VCaP (cell line): Measurements from ENCODE around the gene VMA21.

ENCODE experiments used
- H3K27ac ChIP-seq: fragments of 450-650 bp; 2 replicates; pipeline ENCODE4 v1.5.1; 2017
- TF ChIP-seq, protein P1 (sequence below): fragments of 450-650 bp; conservative IDR thresholded peaks from 2 replicates; pipeline ENCODE4 v1.5.1; 2017; ENCODE audit warnings: mild to moderate bottlenecking, moderate library complexity

The VMA21 gene

DNA sequence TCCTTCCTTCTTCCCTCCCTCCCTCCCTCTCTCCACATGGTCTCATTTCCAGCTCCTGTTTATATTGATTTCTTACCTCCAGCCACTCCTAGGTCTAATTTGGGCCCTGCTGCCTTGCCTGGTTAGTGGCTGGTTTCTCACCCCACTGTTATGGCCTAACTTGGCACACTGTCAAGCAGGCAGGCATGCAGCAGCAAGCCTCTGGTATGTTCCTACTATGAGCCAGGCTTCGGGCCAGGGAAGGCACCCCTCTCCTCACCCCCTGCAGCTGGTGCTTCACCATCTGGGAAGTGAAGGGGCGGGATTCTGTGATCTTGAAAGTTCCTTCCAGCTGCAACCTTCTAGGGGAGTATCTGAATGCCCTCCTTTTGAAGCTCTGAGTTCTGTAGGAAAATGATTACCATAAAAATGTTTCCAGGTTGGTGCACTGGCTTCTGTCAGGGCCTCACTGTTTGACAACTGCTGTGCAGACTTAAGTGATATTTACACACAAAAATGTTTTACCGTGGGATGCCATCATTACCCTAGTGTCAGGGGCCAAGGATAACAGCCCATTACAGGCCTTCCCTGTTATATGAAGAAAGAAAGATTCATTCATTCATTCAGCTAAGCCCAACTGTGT, 10.1 kb upstream of the VMA21 start:
- TF ChIP-seq, protein P1, sequence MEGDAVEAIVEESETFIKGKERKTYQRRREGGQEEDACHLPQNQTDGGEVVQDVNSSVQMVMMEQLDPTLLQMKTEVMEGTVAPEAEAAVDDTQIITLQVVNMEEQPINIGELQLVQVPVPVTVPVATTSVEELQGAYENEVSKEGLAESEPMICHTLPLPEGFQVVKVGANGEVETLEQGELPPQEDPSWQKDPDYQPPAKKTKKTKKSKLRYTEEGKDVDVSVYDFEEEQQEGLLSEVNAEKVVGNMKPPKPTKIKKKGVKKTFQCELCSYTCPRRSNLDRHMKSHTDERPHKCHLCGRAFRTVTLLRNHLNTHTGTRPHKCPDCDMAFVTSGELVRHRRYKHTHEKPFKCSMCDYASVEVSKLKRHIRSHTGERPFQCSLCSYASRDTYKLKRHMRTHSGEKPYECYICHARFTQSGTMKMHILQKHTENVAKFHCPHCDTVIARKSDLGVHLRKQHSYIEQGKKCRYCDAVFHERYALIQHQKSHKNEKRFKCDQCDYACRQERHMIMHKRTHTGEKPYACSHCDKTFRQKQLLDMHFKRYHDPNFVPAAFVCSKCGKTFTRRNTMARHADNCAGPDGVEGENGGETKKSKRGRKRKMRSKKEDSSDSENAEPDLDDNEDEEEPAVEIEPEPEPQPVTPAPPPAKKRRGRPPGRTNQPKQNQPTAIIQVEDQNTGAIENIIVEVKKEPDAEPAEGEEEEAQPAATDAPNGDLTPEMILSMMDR = no peak

GRCh38 chrX:151391722-151392121, 5.3 kb upstream of the VMA21 start:
- TF ChIP-seq, protein P1 = no peak
- H3K27ac ChIP-seq = no peak overlapping the region

More for the DNA sequence above, 10.1 kb upstream of the VMA21 start:
- no peak overlapping the region for H3K27ac ChIP-seq

DNA sequence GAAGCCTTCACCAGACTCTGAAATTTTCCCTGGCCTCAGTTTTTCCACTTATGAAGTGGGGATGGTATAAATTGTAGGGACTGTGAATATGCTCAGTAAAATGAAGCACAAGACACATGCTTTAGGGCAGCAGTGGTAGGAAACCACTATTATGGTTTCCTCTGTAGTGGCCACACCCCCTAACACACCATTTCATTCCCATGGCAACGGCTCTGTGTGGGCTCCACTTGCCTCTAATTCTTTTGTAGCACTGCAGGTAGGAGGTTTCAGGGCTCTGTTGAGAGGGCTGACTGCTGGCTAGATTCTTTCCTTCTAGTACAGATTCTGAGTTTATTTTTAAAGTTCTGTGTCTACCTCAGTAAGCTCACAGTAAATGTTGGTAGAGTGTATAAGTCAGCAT, 3.5 kb upstream of the VMA21 start:
- TF ChIP-seq, protein P1 = no peak
- H3K27ac ChIP-seq = no peak overlapping the region

DNA sequence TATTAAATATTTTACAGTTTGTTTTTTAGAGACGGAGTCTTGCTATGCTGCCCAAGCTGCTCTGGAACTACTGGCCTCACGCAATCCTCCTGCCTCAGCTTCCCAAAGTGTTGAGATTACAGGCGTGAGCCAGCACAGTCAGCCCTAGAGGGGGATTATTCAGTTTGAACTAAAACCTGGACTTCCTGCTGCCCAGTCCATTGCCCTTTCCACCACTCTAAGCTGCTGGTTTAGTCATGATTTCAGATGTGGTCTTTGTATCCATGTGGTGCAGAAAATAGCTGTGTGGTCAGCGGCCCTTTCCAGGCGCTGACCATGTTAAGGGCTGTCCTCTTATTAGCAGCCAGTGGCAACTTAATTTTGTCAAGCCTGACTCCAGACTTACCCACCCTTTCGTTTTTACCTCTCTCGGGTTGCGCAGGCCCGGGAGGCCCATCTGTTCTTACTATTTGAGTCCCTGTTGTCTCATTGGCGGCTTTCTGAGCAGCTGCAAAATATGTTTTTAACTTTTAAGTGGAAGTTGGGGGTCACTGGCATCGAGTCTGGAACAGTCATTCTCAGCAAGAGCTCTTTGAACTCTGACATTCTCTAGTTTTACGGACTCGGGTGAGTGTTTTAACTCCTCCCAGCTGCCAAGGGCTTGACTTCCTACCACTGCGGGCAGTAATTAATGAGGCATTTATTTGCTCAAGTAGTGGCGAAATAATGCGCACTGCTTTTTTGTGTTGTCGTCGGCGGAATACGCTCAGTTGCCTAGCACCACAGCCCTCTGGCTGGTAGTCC, 773 bp upstream of the VMA21 start:
- H3K27ac ChIP-seq = peak overlapping the region; percentile 86
- TF ChIP-seq, protein P1 = no peak

DNA sequence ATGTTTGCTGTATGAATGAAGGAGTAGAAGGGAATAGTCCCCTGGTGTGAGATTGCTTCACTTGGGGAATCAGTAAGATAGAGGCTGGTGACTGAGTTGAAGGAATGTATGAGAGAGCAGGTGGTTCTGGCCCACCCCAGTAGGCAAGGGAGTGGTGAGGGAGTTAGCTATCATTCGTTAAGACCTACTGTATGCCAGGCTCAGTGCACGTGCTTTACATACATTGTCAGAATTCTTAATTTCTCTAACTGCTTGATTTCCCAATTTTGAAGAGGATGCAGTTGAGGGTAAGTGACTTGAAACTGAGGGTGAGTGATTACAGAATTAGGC, 700 bp downstream of the VMA21 start:
- TF ChIP-seq, protein P1 = no peak
- peak overlapping the region; percentile 86 for H3K27ac ChIP-seq

DNA sequence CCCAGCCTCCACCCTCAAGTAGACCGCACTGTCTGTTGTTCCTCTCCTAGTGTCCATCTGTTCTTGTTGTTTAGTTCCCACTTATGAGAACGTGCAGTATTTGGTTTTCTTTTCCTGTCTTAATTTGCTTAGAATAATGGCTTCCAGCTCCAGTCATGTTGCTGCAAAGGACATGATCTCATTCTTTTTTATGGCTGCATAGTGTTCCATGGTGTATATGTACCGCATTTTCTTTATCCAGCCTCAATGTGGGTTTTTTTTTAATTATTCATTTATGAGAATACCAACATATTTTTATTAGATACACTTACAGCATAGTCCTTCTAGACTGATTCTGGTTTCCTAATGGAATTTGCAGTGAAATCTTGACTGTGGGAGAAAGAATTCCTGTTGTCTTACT, 1.3 kb downstream of the VMA21 start:
- TF ChIP-seq, protein P1 = no peak
- no peak overlapping the region for H3K27ac ChIP-seq

DNA sequence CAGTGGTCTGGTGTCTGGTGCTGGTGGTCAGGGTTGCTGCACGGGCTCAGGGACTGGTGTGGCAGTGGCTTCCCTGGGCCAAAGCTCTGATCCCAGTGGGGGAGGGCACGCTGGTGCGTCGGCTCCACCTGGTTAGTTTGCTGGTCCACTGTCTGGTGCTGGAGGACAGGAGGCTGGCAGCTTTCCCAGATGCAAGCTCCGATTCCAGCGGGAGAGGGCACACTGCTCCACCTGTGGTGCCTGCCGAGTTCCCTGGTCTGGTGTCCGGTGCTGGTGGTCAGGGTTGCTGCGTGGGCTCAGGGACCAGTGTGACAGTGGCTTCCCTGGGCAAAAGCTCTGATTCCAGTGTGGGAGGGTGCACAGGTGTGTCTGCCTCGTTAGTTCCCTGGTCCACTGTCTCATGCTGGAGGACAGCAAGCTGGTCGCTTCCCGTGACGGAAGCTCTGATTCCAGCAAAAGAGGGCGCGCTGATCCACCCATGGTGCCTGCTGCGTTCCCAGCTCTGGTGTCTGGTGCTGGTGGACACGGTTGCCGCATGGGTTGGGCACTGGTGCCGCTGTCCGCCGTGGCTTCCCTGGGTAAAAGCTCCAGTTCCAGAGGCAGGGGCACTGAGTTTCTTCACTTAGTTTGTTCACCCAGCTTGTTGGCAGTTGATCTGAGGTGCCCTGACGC, 5.8 kb downstream of the VMA21 start:
- TF ChIP-seq, protein P1 = peak; percentile 66
- peak overlapping the region; percentile 28; the same call in 1 of the 2 replicates for H3K27ac ChIP-seq
